Lower lobe of right lung (tissue), 2 donors: ENCODE data around the gene BRD3OS. TPM values are rescaled to one million over a fixed set of nuclear protein-coding genes. Genes with fewer than 3 reads are reported as not detected.
A peak's percentile ranks its signal among the peaks of the same experiment; 100 is the strongest.

Experiments
- ATAC-seq, 2 donors: fragments of 200-7000 bp; cut with Tn5 transposase; one replicate each; pipeline ENCODE4 v1.9.1; 2020 to 2022; ENCODE audit warnings: mild to moderate bottlenecking in 2 of 2, moderate library complexity in 2 of 2
- DNase-seq: peaks from one replicate; pipeline ENCODE4 v3.0.0-alpha.2; 2020
- H3K27ac ChIP-seq: fragments of 200-600 bp; one replicate; pipeline ENCODE4 v1.8.0; 2022
- H3K27me3 ChIP-seq: fragments of 200-600 bp; one replicate; pipeline ENCODE4 v1.8.0; 2022; ENCODE audit warnings: low read depth
- H3K36me3 ChIP-seq: fragments of 200-600 bp; one replicate; pipeline ENCODE4 v1.8.0; 2022; ENCODE audit warnings: mild to moderate bottlenecking
- H3K4me1 ChIP-seq: fragments of 200-600 bp; one replicate; pipeline ENCODE4 v1.8.0; 2022
- H3K4me3 ChIP-seq: fragments of 200-600 bp; one replicate; pipeline ENCODE4 v1.8.0; 2022; ENCODE audit warnings: mild to moderate bottlenecking
- H3K9me3 ChIP-seq: fragments of 200-600 bp; one replicate; pipeline ENCODE4 v1.8.0; 2022
- CTCF ChIP-seq: fragments of 200-600 bp; IDR thresholded peaks from one replicate; pipeline ENCODE4 v1.8.0; 2022; ENCODE audit warnings: antibody characterized with exemption, mild to moderate bottlenecking
- intact Hi-C: fragments of 100-400 bp; cut with DNase I; formaldehyde crosslinking; loops from one replicate; pipeline ENCODE4 v1.11.0; 2022
- total RNA-seq: library from RNA; stranded (reverse); fragmentation: NEBNext Ultra II Directional; extraction: Animal tissue kit (Norgen Biotek cat#: 25700); gene quantifications from one replicate; pipeline ENCODE4 v1.2.1, GENCODE V29; 2021
- donor health status: DM: no; HTN: yes; CAD: no; lungs with severe emphysema.

BRD3OS gene
- total RNA-seq, 1 donor from 2014 or later: 15.6 TPM

DNA sequence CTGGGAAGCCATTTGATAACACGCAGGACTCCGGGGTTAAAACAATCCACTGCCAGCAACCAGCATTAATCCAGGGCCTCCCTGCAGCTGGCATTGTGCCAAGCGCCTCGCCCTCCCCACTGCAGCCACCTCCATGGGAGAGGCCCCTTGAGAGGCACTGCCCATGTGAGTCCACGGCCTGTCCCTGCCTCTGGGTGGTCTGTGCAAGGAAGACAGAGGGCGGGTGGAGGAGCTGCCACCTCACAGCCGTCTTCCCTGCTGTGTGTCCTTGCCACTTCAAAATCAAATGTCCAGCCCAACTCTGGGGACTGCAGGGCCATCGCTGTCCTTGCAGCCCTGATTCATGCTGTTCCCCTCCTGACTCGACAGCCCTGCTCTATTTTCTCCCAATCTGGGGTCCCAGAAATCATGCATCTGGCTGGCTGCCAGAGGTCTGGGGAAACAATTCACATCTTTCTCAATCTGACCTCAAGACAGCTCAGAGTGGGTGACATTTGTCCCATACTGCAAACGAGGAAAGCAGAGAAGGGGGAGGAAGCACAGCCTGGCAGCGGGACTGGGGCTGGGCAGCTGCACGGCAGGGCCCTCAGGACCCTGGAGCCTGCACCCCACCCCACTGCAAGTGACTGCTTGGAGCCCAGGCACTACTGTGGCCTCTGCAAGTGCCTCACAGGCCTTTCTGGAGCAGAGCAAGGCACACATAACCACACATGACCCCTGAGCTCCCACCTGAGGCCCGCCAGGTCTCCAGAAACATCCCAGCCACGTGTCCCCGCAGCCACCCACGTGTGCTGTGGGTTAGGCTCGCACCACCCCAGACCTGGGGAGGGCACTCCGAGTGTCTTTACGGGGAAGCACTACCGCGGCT, 15.7 kb downstream of the BRD3OS start:
- Histone ChIP-seq H3K4me1 (peaks cover 8% of the 10 kb centered on the region), H3K27ac (no peak overlapping the region), H3K27me3 (no peaks in the 10 kb centered on the region), H3K36me3 (peaks cover 84% of the 10 kb centered on the region), H3K4me3 (no peak overlapping the region), H3K9me3 (no peaks in the 10 kb centered on the region)
- TF ChIP-seq CTCF: no peak
- DNase-seq (peak; percentile 48), ATAC-seq (peak; percentile 58 to 64)
- intact Hi-C loops: no loop called here

- Histone ChIP-seq H3K9me3 (no peaks in the 10 kb centered on the region), H3K4me1 (peaks cover 8% of the 10 kb centered on the region), H3K36me3 (peaks cover 84% of the 10 kb centered on the region), H3K27ac (no peak overlapping the region), H3K27me3 (no peaks in the 10 kb centered on the region), H3K4me3 (no peak overlapping the region)
- intact Hi-C loops: no loop called here
- ATAC-seq (peak in 1 of 2 donors; percentile 16), DNase-seq (no peak)
- TF ChIP-seq CTCF: no peak
These were observed 16.3 kb downstream of the BRD3OS start for GRCh38 chr9:134041649-134041962.

DNA sequence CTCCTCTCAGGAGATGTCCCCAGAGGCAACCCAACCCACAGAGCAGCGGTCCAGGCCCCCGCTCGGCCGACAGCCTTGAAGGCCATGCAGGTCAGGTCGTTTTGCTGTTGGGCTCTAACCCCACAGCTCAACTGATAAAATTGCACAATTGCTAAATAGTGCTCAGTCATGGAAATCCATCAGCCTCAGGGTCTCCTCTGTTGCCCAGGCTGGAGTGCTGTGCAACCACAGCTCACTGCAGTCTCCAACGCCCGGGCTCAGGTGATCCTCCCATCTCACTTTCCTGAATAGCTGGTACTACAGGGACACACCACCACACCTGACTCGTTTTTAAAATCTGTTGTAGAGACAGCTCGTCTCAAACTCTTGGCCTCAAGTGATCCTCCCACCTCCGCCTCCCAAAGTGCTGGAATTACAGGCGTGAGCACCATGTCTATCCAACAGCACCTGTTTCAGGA, 18.3 kb downstream of the BRD3OS start:
- no peak for TF ChIP-seq CTCF
- no peak for ATAC-seq
- Histone ChIP-seq H3K4me1 (peaks cover 8% of the 10 kb centered on the region), H3K36me3 (peaks cover 94% of the 10 kb centered on the region), H3K27ac (no peak overlapping the region), H3K9me3 (no peaks in the 10 kb centered on the region), H3K27me3 (no peaks in the 10 kb centered on the region), H3K4me3 (no peak overlapping the region)
- intact Hi-C loops: no loop called here
- DNase-seq: no peak

GRCh38 chr9:134044944-134045343, 19.7 kb downstream of the BRD3OS start:
- H3K4me1 ChIP-seq: peaks cover 8% of the 10 kb centered on the region
- no peak overlapping the region for H3K4me3 ChIP-seq
- intact Hi-C loops: no loop called here
- DNase-seq (no peak), ATAC-seq (no peak)
- H3K9me3 ChIP-seq: no peaks in the 10 kb centered on the region
- no peak overlapping the region for H3K27ac ChIP-seq
- no peaks in the 10 kb centered on the region for H3K27me3 ChIP-seq
- TF ChIP-seq CTCF: no peak
- peaks cover 94% of the 10 kb centered on the region for H3K36me3 ChIP-seq

DNA sequence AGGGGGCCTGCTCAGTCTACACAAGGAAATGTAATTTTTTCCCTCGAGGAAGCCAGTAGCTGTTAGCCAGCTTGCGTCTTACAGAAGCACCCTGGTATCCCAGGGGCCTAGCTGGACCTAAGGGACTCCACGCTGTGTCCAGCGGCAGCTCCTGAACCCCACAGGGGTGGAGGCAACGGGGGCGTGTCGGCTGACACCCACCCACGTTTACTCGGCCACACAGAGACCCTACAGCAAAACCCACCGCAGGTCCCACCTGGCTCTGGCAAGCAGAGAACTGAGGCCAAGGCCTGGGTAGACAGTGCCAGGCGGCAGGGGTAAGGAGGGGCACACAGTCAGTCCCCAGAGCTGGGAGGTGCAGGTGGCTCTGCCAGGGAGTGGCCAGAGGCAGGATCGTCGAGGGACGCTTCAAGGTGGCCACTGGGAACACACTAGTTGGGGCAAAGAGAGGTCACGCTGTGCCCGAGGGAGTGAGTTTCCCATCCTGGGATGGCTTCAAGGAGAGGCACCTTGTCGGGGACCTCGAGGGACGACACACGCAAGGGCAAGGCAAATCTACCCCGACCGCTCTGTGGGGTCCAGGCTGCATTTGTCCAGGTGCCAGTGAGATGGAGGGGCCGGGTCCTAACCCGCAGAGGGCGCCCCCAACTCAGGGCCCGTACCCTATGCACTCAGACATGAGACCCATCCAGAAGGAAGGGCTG, 20.7 kb downstream of the BRD3OS start:
- Histone ChIP-seq H3K4me3 (no peak overlapping the region), H3K9me3 (no peaks in the 10 kb centered on the region), H3K36me3 (peaks cover 94% of the 10 kb centered on the region), H3K4me1 (peaks cover 8% of the 10 kb centered on the region), H3K27ac (no peak overlapping the region), H3K27me3 (no peaks in the 10 kb centered on the region)
- DNase-seq (no peak), ATAC-seq (no peak)
- no peak for TF ChIP-seq CTCF
- intact Hi-C loops: no loop called here
